Measurements from ENCODE around the gene CLEC4E. TPM values are rescaled to one million over a fixed set of nuclear protein-coding genes. Genes with fewer than 3 reads are reported as not detected.
"Not testable (repeated sequence)": the region's sequence is repeated elsewhere in the genome, so short reads cannot be mapped to it uniquely, and the experiment has no call there.

The CLEC4E gene
- total and polyA plus RNA-seq, 3 donors from 2014 or later, result 0.98 to 3.2 (median 2.0) TPM

GRCh38 chr12:8546591-8546990 lies 5.9 kb upstream of the CLEC4E start:
- TF ChIP-seq POLR2A (IDR thresholded peaks at IDR 0.05) (no peak), CTCF (IDR thresholded peaks at IDR 0.05) (no peak)
- 83 to 84% methylated on average over 3 of the region's 3 CpGs for WGBS, 2 donors
- intact Hi-C loops (cut with DNase I; ENCODE audit: low total_unique reads), result no loop called here
- Histone ChIP-seq H3K27ac (no peak overlapping the region), H3K4me1 (no peaks in the 10 kb centered on the region), H3K9me3 (no peaks in the 10 kb centered on the region), H3K4me3 (no peak overlapping the region), H3K36me3 (ENCODE audit: low read depth, missing control alignments) (no peaks in the 10 kb centered on the region), H3K27me3 (no peaks in the 10 kb centered on the region)
- no peak for DNase-seq

- no peak overlapping the region for H3K4me3 ChIP-seq
- H3K36me3 ChIP-seq (ENCODE audit: low read depth, missing control alignments), result no peaks in the 10 kb centered on the region
- H3K27me3 ChIP-seq, result no peaks in the 10 kb centered on the region
- intact Hi-C loops (cut with DNase I; ENCODE audit: low total_unique reads), result no loop called here
- no peak overlapping the region for H3K27ac ChIP-seq
- peak; percentile 81 for DNase-seq
- TF ChIP-seq CTCF (IDR thresholded peaks at IDR 0.05) (peak; percentile 62 to 96 (median 78)), POLR2A (IDR thresholded peaks at IDR 0.05) (no peak)
- WGBS, 2 donors, result 0 to 1% methylated on average over 3 of the region's 3 CpGs
- H3K9me3 ChIP-seq, result no peaks in the 10 kb centered on the region
- H3K4me1 ChIP-seq, result no peaks in the 10 kb centered on the region
These were observed 3.6 kb upstream of the CLEC4E start for GRCh38 chr12:8544295-8544694.

- TF ChIP-seq CTCF (IDR thresholded peaks at IDR 0.05) (no peak), POLR2A (IDR thresholded peaks at IDR 0.05) (no peak)
- Histone ChIP-seq H3K4me3 (no peak overlapping the region), H3K4me1 (no peaks in the 10 kb centered on the region), H3K9me3 (no peaks in the 10 kb centered on the region), H3K27me3 (no peaks in the 10 kb centered on the region), H3K27ac (no peak overlapping the region), H3K36me3 (ENCODE audit: low read depth, missing control alignments) (no peaks in the 10 kb centered on the region)
- intact Hi-C loops (cut with DNase I; ENCODE audit: low total_unique reads), result no loop called here
- WGBS, 2 donors, result 54 to 80% methylated on average over 10 of the region's 10 CpGs
- no peak for DNase-seq
These were observed 857 bp upstream of the CLEC4E start for GRCh38 chr12:8541562-8541961.

- H3K4me3 ChIP-seq; intact Hi-C loops (cut with DNase I; ENCODE audit: low total_unique reads); H3K4me1 ChIP-seq; H3K36me3 ChIP-seq (ENCODE audit: low read depth, missing control alignments); H3K27ac ChIP-seq; DNase-seq; H3K9me3 ChIP-seq; H3K27me3 ChIP-seq: not testable (repeated sequence)
- WGBS, 2 donors, result 89 to 91% methylated on average over 15 to 16 of the region's 16 CpGs
These were observed 2.9 kb downstream of the CLEC4E start for GRCh38 chr12:8537820-8538219.

- DNase-seq, result no peak
- TF ChIP-seq POLR2A (IDR thresholded peaks at IDR 0.05), result no peak
- no peak for TF ChIP-seq CTCF (IDR thresholded peaks at IDR 0.05)
- Histone ChIP-seq H3K9me3 (no peaks in the 10 kb centered on the region), H3K4me3 (no peak overlapping the region), H3K27ac (no peak overlapping the region), H3K36me3 (ENCODE audit: low read depth, missing control alignments) (no peaks in the 10 kb centered on the region), H3K27me3 (no peaks in the 10 kb centered on the region), H3K4me1 (no peaks in the 10 kb centered on the region)
- intact Hi-C loops (cut with DNase I; ENCODE audit: low total_unique reads), result no loop called here
- 77 to 84% methylated on average over 7 of the region's 7 CpGs for WGBS, 2 donors
These were observed 8.7 kb downstream of the CLEC4E start for GRCh38 chr12:8532045-8532444.
